Endodermal cell (in vitro differentiated cells): Measurements from ENCODE around the gene LDLRAD4. TPM values are rescaled to one million over a fixed set of nuclear protein-coding genes. Genes with fewer than 3 reads are reported as not detected.

Experiments
- DNase-seq: peaks from one replicate; pipeline ENCODE4 v3.0.0-alpha.2; 2017
- H3K27ac ChIP-seq: 2 replicates; pipeline ENCODE4 v1.5.1; 2013; ENCODE audit warnings: mild to moderate bottlenecking, low read depth, low read length, moderate library complexity
- H3K27me3 ChIP-seq: 2 replicates; pipeline ENCODE4 v1.6.1; 2013; ENCODE audit warnings: mild to moderate bottlenecking, low read length, moderate library complexity; ENCODE audit not compliant: insufficient read depth, control insufficient read depth, poor library complexity, severe bottlenecking
- H3K36me3 ChIP-seq: 2 replicates; pipeline ENCODE4 v1.7.0; 2013; ENCODE audit warnings: mild to moderate bottlenecking, low read length, moderate library complexity; ENCODE audit not compliant: control insufficient read depth, insufficient read depth
- H3K4me1 ChIP-seq: one replicate; pipeline ENCODE4 v1.7.0; 2013; ENCODE audit warnings: low read length; ENCODE audit not compliant: control insufficient read depth, insufficient read depth
- H3K4me3 ChIP-seq: 2 replicates; pipeline ENCODE4 v1.5.1; 2013; ENCODE audit warnings: mild to moderate bottlenecking, low read length, moderate library complexity
- H3K9ac ChIP-seq: 2 replicates; pipeline ENCODE4 v1.6.1; 2013; ENCODE audit warnings: mild to moderate bottlenecking, low read length, moderate library complexity; ENCODE audit not compliant: poor library complexity, severe bottlenecking; ENCODE audit errors: extremely low read depth
- H3K9me3 ChIP-seq: 2 replicates; pipeline ENCODE4 v1.6.1; 2013; ENCODE audit warnings: mild to moderate bottlenecking, low read length, moderate library complexity; ENCODE audit not compliant: control insufficient read depth
- H3K27ac Mint-ChIP-seq: 2 replicates; pipeline ENCODE4 v1.8.0; 2020; ENCODE audit warnings: mixed read lengths
- H3K27me3 Mint-ChIP-seq: 2 replicates; pipeline ENCODE4 v1.8.0; 2021; ENCODE audit warnings: mild to moderate bottlenecking, mixed read lengths; ENCODE audit not compliant: insufficient read depth
- H3K36me3 Mint-ChIP-seq: 2 replicates; pipeline ENCODE4 v1.8.0; 2020; ENCODE audit warnings: low read depth, mixed read lengths
- H3K4me1 Mint-ChIP-seq: 2 replicates; pipeline ENCODE4 v1.8.0; 2020; ENCODE audit warnings: mixed read lengths
- H3K4me3 Mint-ChIP-seq: 2 replicates; pipeline ENCODE4 v1.8.0; 2020; ENCODE audit warnings: mild to moderate bottlenecking, moderate library complexity, mixed read lengths
- H3K9me3 Mint-ChIP-seq: 2 replicates; pipeline ENCODE4 v1.8.0; 2020; ENCODE audit warnings: mild to moderate bottlenecking, mixed read lengths
- WGBS, 2 experiments: methylation state at CpG; one replicate each; pipeline versions ENCODE4 v1.1.5 to v1.1.7; 2013; ENCODE audit warnings: missing lambda C conversion rate in 2 of 2, mixed read lengths in 1 of 2; ENCODE audit not compliant: insufficient coverage in 1 of 2, insufficient read length in 1 of 2; 5-methylcytosine and 5-hydroxymethylcytosine counted together
- total RNA-seq, 2 donors: library from RNA; stranded (reverse); fragmentation: NEBNext Ultra II Directional in 1 of 2; extraction: Animal tissue kit (Norgen Biotek cat#: 25700) in 1 of 2; gene quantifications; 2 replicates in 1 of 2; 3 replicates in 1 of 2; pipeline ENCODE4 v1.2.1, GENCODE V29; 2021
- TF ChIP-seq, protein P1 (sequence below): fragments of 200-600 bp; sonication (generic); conservative IDR thresholded peaks from 2 replicates; pipeline ENCODE4 v1.5.0; 2021; ENCODE audit warnings: antibody characterized with exemption, mild to moderate bottlenecking

The LDLRAD4 gene
- total RNA-seq, 2 donors from 2014 or later = 14.9 to 15.1 TPM

DNA sequence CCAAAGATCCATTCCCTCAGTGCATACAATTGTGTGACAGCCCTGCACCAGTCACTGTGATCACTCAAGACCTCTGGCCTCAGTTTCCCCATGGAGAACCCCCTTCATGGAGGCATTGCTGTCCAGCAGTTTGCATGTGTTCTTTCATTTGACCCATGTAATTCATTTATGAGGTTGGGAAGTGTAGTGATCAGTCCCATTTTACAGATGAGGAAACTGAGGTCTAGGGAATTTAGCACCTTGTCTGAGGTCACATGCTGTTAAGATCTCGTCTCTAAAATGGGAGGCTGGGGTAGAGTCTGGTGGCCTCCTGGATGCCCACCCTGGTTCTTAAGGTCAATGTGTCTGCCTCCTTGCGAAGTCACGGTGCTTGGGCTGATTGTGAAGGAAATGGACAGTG lies 19.1 kb downstream of the LDLRAD4 start:
- H3K9me3 Mint-ChIP-seq = no peaks in the 10 kb centered on the region

DNA sequence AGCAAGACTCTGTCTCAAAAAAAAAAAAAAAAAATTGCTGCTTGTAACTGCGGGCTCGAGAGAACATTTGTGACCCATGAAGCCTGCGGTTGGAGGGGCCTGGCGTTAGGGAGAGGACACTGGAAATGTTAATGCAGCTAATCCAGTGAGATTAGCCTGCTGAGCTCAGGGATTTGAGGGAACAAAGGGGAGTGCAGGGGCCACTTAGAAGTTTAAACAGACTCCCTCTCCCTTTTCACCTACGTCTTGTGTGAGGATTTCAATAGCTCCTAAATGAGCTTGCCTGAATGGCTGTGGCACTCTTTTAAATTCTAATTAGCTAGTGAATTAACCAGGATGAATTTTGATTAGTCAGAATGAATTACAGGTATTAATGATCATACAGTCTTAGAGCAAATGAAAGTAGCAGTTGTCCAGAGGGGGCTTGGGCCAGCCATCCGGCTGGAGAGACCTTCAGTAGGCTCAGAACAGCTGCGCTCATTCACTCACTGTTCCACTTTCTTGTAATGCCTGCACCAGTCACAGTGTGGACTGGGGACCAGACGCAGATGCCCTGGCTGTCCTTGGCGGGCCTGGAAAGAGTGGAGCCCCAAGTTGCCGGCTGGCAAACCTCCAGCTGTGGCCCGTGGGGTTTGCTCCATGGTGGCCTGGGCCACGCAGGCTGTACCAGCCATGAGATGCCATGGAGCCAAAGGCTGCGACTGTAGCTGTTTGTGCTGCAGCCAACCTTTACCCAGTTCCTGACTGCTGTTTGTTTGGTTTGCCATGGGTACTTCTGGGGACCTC lies 20.8 kb downstream of the LDLRAD4 start:
- Mint-ChIP-seq H3K4me1 (peaks cover 10% of the 10 kb centered on the region), H3K36me3 (peaks cover 4% of the 10 kb centered on the region), H3K27me3 (peaks cover 12% of the 10 kb centered on the region), H3K9me3 (no peaks in the 10 kb centered on the region), H3K4me3 (no peak overlapping the region), H3K27ac (peak overlapping the region; percentile 83)
- Histone ChIP-seq H3K36me3 (no peaks in the 10 kb centered on the region), H3K4me3 (no peak overlapping the region), H3K4me1 (peaks cover 6% of the 10 kb centered on the region), H3K27ac (no peak overlapping the region), H3K9me3 (no peaks in the 10 kb centered on the region), H3K27me3 (peaks cover 13% of the 10 kb centered on the region), H3K9ac (no peak overlapping the region)
- whole genome bisulfite sequencing, 2 experiments = 69 to 95% methylated on average over 2 to 13 of the region's 13 CpGs
- TF ChIP-seq, protein P1, sequence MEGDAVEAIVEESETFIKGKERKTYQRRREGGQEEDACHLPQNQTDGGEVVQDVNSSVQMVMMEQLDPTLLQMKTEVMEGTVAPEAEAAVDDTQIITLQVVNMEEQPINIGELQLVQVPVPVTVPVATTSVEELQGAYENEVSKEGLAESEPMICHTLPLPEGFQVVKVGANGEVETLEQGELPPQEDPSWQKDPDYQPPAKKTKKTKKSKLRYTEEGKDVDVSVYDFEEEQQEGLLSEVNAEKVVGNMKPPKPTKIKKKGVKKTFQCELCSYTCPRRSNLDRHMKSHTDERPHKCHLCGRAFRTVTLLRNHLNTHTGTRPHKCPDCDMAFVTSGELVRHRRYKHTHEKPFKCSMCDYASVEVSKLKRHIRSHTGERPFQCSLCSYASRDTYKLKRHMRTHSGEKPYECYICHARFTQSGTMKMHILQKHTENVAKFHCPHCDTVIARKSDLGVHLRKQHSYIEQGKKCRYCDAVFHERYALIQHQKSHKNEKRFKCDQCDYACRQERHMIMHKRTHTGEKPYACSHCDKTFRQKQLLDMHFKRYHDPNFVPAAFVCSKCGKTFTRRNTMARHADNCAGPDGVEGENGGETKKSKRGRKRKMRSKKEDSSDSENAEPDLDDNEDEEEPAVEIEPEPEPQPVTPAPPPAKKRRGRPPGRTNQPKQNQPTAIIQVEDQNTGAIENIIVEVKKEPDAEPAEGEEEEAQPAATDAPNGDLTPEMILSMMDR = no peak
- DNase-seq = peak; percentile 65

More for the DNA sequence above, 19.1 kb downstream of the LDLRAD4 start:
- peaks cover 6% of the 10 kb centered on the region for H3K4me1 ChIP-seq
- TF ChIP-seq, protein P1 = no peak
- no peak overlapping the region for H3K27ac ChIP-seq
- peaks cover 10% of the 10 kb centered on the region for H3K4me1 Mint-ChIP-seq
- H3K9me3 ChIP-seq = no peaks in the 10 kb centered on the region
- H3K27me3 ChIP-seq = peaks cover 13% of the 10 kb centered on the region
- no peak overlapping the region for H3K4me3 ChIP-seq
- no peak overlapping the region for H3K9ac ChIP-seq
- WGBS, 2 experiments = 68% methylated on average over 3 of the region's 3 CpGs; no CpG with 5 or more reads in 1 of the 2 experiments
- H3K4me3 Mint-ChIP-seq = no peak overlapping the region
- peaks cover 12% of the 10 kb centered on the region for H3K27me3 Mint-ChIP-seq
- no peaks in the 10 kb centered on the region for H3K36me3 Mint-ChIP-seq
- no peaks in the 10 kb centered on the region for H3K36me3 ChIP-seq
- DNase-seq = no peak
- H3K27ac Mint-ChIP-seq = no peak overlapping the region

DNA sequence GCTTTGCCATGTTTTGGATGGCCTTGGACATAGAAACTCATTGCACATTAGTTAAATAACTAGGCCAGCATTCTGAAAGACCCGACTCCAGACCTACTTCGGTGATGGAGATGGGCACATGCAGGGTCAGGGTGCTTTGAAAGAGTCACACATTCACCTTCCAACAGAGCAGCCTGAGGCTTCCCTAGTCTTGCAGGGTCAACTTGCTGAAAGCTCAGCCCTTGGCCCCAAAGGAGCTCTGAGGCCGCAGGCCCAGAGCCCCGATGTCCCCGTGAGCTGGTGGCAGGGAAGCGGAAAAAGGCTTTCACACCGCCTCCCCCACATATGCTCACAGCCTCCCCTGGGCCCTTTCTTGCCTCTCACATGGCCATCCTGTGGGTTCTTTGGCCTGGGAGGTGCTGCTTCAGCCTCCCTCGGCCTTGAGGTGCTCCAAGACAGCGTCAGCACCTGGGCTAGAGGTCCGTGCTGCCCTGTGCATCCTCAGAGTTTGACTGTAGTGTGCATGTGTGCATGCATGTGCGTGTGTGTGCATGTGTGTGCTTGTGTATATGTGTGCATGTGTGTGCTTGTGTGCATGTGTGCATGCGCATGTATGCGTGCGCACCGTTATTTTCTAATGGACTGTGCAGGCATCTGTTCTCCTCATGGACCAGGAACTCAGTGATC lies 21.6 kb downstream of the LDLRAD4 start:
- no peak overlapping the region for H3K9ac ChIP-seq
- Mint-ChIP-seq H3K36me3 (peaks cover 5% of the 10 kb centered on the region), H3K4me3 (no peak overlapping the region), H3K9me3 (no peaks in the 10 kb centered on the region), H3K27me3 (peaks cover 12% of the 10 kb centered on the region), H3K4me1 (peaks cover 10% of the 10 kb centered on the region), H3K27ac (no peak overlapping the region)
- no peaks in the 10 kb centered on the region for H3K36me3 ChIP-seq
- H3K27me3 ChIP-seq = peaks cover 13% of the 10 kb centered on the region
- WGBS, 2 experiments = 95% methylated on average over 7 to 15 of the region's 15 CpGs
- H3K27ac ChIP-seq = no peak overlapping the region
- H3K4me3 ChIP-seq = no peak overlapping the region
- peaks cover 6% of the 10 kb centered on the region for H3K4me1 ChIP-seq
- H3K9me3 ChIP-seq = no peaks in the 10 kb centered on the region
- TF ChIP-seq, protein P1 = no peak
- peak; percentile 39 for DNase-seq
